ENCODE data around the gene FBXO17.

- TF ChIP-seq, protein P1, sequence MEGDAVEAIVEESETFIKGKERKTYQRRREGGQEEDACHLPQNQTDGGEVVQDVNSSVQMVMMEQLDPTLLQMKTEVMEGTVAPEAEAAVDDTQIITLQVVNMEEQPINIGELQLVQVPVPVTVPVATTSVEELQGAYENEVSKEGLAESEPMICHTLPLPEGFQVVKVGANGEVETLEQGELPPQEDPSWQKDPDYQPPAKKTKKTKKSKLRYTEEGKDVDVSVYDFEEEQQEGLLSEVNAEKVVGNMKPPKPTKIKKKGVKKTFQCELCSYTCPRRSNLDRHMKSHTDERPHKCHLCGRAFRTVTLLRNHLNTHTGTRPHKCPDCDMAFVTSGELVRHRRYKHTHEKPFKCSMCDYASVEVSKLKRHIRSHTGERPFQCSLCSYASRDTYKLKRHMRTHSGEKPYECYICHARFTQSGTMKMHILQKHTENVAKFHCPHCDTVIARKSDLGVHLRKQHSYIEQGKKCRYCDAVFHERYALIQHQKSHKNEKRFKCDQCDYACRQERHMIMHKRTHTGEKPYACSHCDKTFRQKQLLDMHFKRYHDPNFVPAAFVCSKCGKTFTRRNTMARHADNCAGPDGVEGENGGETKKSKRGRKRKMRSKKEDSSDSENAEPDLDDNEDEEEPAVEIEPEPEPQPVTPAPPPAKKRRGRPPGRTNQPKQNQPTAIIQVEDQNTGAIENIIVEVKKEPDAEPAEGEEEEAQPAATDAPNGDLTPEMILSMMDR (IDR thresholded peaks at IDR 0.05; ENCODE audit: low read depth, low read length, poor library complexity, severe bottlenecking) = peak; percentile 99
- TF ChIP-seq EZH2phosphoT487 (IDR thresholded peaks at IDR 0.05; ENCODE audit: borderline replicate concordance, low read length) = no peak
Measured at GRCh38 chr19:38929929-38930775, 45.4 kb downstream of the FBXO17 start, which contains the start of gene SARS2.
